Mononuclear cell (primary cell): ENCODE results near the gene CARD16. TPM values are rescaled to one million over a fixed set of nuclear protein-coding genes. Genes with fewer than 3 reads are reported as not detected.

Experiments
- H3K27me3 ChIP-seq: 2 replicates; pipeline ENCODE4 v1.6.0; 2011; ENCODE audit warnings: low read length, control low read depth; ENCODE audit not compliant: insufficient read depth
- H3K4me1 ChIP-seq: 2 replicates; pipeline ENCODE4 v1.5.1; 2011; ENCODE audit warnings: mild to moderate bottlenecking, low read length, control low read depth; ENCODE audit not compliant: insufficient read depth
- H3K4me3 ChIP-seq: 2 replicates; pipeline ENCODE4 v1.5.1; 2011; ENCODE audit warnings: mild to moderate bottlenecking, low read length, moderate library complexity
- H3K9me3 ChIP-seq: 2 replicates; pipeline ENCODE4 v1.5.1; 2011; ENCODE audit warnings: low read depth, mild to moderate bottlenecking, control low read depth, low read length
- total RNA-seq: library from RNA; depleted of rRNA; stranded (reverse); fragments of >200 nt; gene quantifications from one replicate; pipeline ENCODE4 v1.2.3, GENCODE V29; 2012

The CARD16 gene
- total RNA-seq, 1 donor: 78.7 TPM

GRCh38 chr11:105033343-105033742, 11.8 kb downstream of the CARD16 start:
- Histone ChIP-seq H3K4me1 (peaks cover 63% of the 10 kb centered on the region), H3K27me3 (no peaks in the 10 kb centered on the region), H3K4me3 (peak overlapping the region; percentile 65), H3K9me3 (no peaks in the 10 kb centered on the region)

- no peaks in the 10 kb centered on the region for H3K9me3 ChIP-seq
These were observed 12.6 kb downstream of the CARD16 start for GRCh38 chr11:105032495-105032894.

GRCh38 chr11:105027678-105028077, 17.5 kb downstream of the CARD16 start:
- H3K9me3 ChIP-seq: no peaks in the 10 kb centered on the region
- H3K4me1 ChIP-seq: peaks cover 46% of the 10 kb centered on the region
- H3K27me3 ChIP-seq: no peaks in the 10 kb centered on the region
- H3K4me3 ChIP-seq: no peak overlapping the region

More at GRCh38 chr11:105032495-105032894, 12.6 kb downstream of the CARD16 start:
- H3K4me1 ChIP-seq: peaks cover 69% of the 10 kb centered on the region
- peak overlapping the region; percentile 65 for H3K4me3 ChIP-seq
- H3K27me3 ChIP-seq: no peaks in the 10 kb centered on the region

DNA sequence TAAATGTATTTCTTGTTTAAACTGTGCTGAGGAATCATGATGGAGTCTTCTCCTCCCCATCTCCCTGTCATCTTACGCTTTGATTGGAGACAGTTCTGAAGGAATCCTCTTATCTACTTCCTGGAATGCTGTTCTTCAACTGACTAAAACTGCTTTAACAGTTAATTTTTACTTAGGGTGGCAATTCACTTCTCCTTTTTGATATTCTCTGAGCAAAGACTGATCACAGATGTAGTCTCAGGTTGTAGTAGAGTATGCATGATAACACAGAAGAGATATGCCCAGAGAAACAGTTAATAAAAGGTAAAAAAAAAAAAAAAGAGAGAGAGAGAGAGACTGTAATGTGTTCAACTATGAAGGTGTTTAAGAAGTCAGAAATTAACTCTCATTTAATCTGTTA, 20.7 kb downstream of the CARD16 start:
- Histone ChIP-seq H3K4me1 (peaks cover 25% of the 10 kb centered on the region), H3K27me3 (no peaks in the 10 kb centered on the region), H3K9me3 (no peaks in the 10 kb centered on the region), H3K4me3 (no peak overlapping the region)

DNA sequence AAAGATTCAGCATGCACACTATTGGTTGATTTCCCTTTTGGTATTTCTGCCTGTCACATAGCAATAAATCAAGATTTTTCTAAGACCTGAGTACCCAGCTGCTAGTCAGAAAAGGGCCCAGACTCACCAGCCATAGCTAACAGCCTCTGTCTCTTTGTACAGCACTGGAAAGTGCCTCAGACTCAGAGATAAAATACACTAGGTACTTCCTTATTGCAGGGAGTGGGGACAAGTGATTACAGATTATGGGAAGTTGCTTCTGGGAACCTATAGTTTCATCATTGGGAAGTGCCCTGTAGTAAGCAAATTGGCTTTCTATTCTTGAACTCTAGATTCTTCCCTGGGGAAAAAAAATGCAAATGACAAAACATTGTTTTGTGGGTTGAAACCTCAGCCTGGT, 22.1 kb downstream of the CARD16 start, which contains the start of gene CASP5:
Gene CASP5, minus strand, starts transcription at position 166 of the 400 bp plus-strand sequence. Its CDS starts 32 bp downstream, at position 134.
- Histone ChIP-seq H3K4me3 (no peak within 1 kb of the TSS), H3K27me3 (no peaks in the 10 kb centered on the region), H3K9me3 (no peaks in the 10 kb centered on the region)

DNA sequence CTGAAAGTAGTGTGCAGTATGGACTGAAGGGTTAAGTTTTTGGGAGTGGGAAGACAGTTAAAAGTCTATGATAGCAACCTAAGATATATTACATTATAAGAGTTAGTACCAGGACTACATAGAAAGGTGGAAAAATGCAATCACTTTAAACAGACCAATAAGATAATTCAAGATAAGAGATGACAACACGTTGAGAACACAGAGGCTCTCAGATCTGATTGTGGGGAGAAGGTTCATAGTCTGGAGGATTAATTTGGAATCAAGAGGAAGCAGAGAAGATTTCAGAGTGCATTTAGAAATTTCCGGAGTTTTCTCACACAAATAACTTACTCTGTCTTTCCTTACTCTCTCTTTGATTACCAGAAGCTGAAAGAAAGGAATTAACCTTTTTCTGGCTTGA, 22.6 kb downstream of the CARD16 start:
- H3K27me3 ChIP-seq: no peaks in the 10 kb centered on the region
- H3K4me3 ChIP-seq: no peak overlapping the region
- no peaks in the 10 kb centered on the region for H3K9me3 ChIP-seq
- peaks cover 18% of the 10 kb centered on the region for H3K4me1 ChIP-seq

More for the DNA sequence above, 22.1 kb downstream of the CARD16 start, which contains the start of gene CASP5:
- peaks cover 23% of the 10 kb centered on the region for H3K4me1 ChIP-seq

- Histone ChIP-seq H3K4me3 (no peak overlapping the region), H3K4me1 (no peaks in the 10 kb centered on the region), H3K9me3 (no peaks in the 10 kb centered on the region), H3K27me3 (no peaks in the 10 kb centered on the region)
These were observed 37.7 kb downstream of the CARD16 start for GRCh38 chr11:105007463-105007862.

GRCh38 chr11:105005451-105005845, 39.7 kb downstream of the CARD16 start:
- no peak overlapping the region for H3K4me3 ChIP-seq
- H3K4me1 ChIP-seq: no peaks in the 10 kb centered on the region
- H3K9me3 ChIP-seq: no peaks in the 10 kb centered on the region
- no peaks in the 10 kb centered on the region for H3K27me3 ChIP-seq

- H3K9me3 ChIP-seq: no peaks in the 10 kb centered on the region
- H3K4me1 ChIP-seq: no peaks in the 10 kb centered on the region
- H3K27me3 ChIP-seq: no peaks in the 10 kb centered on the region
- H3K4me3 ChIP-seq: no peak overlapping the region
These were observed 41.1 kb downstream of the CARD16 start for GRCh38 chr11:105004021-105004420.

DNA sequence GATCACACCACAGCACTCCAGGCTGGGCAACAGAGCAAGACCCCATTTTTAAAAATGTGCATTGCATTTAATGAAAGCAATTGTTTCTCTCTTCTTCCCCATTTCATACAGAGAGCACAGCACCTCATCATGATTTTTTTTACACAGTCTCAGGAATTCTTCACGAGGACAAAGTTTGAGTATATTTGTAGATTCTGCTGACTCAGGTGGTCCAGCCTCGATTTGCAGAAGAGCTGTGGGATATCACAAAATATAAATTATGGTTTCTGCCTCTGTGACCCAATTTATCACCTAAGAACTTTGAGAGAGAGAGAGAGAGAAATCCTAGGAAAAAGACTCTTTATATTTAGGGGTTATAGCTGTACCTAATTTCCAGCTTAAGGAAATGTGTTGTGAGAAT, 42.0 kb downstream of the CARD16 start:
- Histone ChIP-seq H3K4me3 (no peak overlapping the region), H3K27me3 (no peaks in the 10 kb centered on the region), H3K4me1 (no peaks in the 10 kb centered on the region), H3K9me3 (no peaks in the 10 kb centered on the region)

DNA sequence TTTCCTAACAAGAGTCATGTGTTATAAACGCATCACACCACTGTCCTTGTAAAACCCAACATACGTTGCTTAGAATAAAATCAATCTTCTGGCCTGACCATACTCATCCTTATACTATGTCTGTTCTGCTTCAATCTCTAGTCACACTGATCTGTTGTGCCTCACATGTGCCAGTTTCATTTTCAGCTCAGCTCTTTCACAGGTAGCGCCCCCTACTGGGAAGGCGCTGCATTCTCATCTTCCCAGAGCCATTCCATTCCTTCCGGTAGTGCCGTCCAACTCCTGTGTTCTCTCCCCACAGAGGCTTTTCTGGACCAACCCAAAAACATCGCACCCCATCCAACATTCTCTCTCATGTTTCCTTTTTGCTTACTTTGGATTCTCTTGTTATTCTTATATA, 44.3 kb downstream of the CARD16 start:
- Histone ChIP-seq H3K9me3 (no peaks in the 10 kb centered on the region), H3K4me1 (no peaks in the 10 kb centered on the region), H3K4me3 (no peak overlapping the region), H3K27me3 (no peaks in the 10 kb centered on the region)

DNA sequence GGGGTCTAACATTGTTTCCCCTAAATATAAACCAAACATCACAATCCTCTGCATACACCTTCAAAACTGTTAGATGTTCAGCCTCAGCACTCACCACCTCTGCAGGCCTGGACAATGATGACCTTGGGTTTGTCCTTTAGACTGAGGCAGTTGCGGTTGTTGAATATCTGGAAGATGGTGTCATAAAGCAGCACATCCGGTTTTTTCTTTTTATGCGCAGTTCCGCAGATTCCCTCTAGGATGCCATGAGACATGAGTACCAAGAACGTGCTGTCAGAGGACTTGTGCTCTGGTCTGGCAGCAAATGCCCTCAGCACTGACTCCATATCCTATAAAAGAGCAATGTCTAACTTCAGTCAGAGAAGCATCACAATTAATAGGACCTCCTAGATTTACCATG, 45.0 kb downstream of the CARD16 start:
- no peaks in the 10 kb centered on the region for H3K9me3 ChIP-seq
- no peak overlapping the region for H3K4me3 ChIP-seq
- no peaks in the 10 kb centered on the region for H3K27me3 ChIP-seq
- no peaks in the 10 kb centered on the region for H3K4me1 ChIP-seq

DNA sequence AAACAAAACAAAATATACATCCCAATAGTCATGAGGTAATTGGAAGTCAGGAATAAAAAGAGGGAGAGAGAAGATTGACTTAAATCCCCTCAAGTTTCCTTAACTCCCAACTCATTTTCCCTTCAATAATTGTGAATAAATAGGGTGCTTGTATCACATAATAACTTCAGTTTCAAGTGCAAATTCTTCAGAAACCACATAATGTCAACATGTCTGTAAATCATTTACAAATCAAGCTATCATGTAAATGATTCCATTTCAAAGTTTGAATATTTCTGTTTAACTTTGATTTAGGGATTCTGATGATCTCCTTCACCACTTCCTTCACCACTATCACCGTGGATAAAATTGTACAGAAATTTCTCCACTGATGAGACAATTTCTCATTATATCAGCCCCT, 45.4 kb downstream of the CARD16 start:
- Histone ChIP-seq H3K9me3 (no peaks in the 10 kb centered on the region), H3K4me1 (no peaks in the 10 kb centered on the region), H3K4me3 (no peak overlapping the region), H3K27me3 (no peaks in the 10 kb centered on the region)

DNA sequence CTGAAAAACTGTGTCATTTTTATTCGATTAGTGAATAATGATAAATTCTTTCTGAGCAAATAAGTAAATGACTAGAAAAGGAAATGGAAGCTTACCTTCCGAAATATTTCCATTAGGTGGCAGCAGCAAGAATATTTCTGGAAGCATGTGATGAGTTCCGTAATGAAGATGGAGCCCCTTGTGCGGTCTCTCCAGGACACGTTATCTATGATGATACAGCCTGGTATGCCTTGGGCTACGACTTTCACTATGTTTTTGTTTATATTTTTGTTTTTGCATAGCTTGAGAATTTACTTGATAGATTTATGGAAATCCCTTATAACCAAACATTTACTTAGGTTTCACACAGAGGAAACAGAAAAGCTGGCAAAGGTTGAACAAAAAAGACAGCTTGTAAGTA, 47.8 kb downstream of the CARD16 start:
- H3K4me1 ChIP-seq: no peaks in the 10 kb centered on the region
- no peak overlapping the region for H3K4me3 ChIP-seq
- no peaks in the 10 kb centered on the region for H3K9me3 ChIP-seq
- no peaks in the 10 kb centered on the region for H3K27me3 ChIP-seq

- no peak overlapping the region for H3K4me3 ChIP-seq
- no peaks in the 10 kb centered on the region for H3K4me1 ChIP-seq
- no peaks in the 10 kb centered on the region for H3K27me3 ChIP-seq
- H3K9me3 ChIP-seq: no peaks in the 10 kb centered on the region
These were observed 50.1 kb downstream of the CARD16 start for GRCh38 chr11:104995001-104995408.

- Histone ChIP-seq H3K9me3 (no peaks in the 10 kb centered on the region), H3K27me3 (no peaks in the 10 kb centered on the region), H3K4me3 (no peak overlapping the region), H3K4me1 (no peaks in the 10 kb centered on the region)
These were observed 52.4 kb downstream of the CARD16 start for GRCh38 chr11:104992781-104993180.
